Gastrocnemius medialis (tissue), 4 donors: ENCODE results near the gene GALNT11.

ENCODE experiments used
- CTCF ChIP-seq, 5 experiments: fragments of 450-650 bp in 3 of 5; fragments of 200-600 bp in 2 of 5; sonication (generic) in 2 of 5; IDR thresholded peaks in 4 of 5; conservative IDR thresholded peaks in 1 of 5; 1 replicate in 4 of 5; 2 replicates in 1 of 5; pipeline ENCODE4 v1.5.1; 2016 to 2019; ENCODE audit warnings: antibody characterized with exemption in 5 of 5, mild to moderate bottlenecking in 3 of 5, moderate library complexity in 3 of 5
- POLR2A ChIP-seq, 2 donors: fragments of 450-650 bp; IDR thresholded peaks; one replicate each; pipeline ENCODE4 v1.6.1; 2017; ENCODE audit warnings: antibody characterized with exemption in 2 of 2, mild to moderate bottlenecking in 2 of 2, moderate library complexity in 2 of 2

DNA sequence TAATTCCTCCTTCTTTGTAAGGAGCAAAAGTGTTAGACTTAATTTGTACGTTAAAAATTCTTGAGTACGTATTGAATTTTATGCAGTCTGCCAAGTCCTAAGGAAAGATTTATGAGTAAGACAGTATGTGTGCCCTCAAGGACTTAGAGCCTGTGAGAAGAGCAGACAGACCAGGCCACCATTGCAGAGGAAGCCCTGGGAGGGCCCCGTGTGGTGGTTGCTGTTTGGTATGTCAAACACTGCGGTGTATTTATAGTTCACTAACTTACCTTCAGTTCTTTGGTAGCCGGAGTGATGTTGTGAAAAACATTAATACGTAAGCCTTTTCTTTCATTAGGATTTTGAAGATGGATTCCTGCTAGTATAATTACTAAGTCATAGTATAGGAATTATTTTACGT lies 82.9 kb downstream of the GALNT11 start:
- TF ChIP-seq CTCF (IDR thresholded peaks at IDR 0.05 in 4 of 5, conservative IDR thresholded peaks at IDR 0.05 in 1 of 5) (no peak), POLR2A (IDR thresholded peaks at IDR 0.05) (no peak)
